ENCODE results near the gene LCA5.
"Not testable (repeated sequence)": the region's sequence is repeated elsewhere in the genome, so short reads cannot be mapped to it uniquely, and the experiment has no call there.

DNA sequence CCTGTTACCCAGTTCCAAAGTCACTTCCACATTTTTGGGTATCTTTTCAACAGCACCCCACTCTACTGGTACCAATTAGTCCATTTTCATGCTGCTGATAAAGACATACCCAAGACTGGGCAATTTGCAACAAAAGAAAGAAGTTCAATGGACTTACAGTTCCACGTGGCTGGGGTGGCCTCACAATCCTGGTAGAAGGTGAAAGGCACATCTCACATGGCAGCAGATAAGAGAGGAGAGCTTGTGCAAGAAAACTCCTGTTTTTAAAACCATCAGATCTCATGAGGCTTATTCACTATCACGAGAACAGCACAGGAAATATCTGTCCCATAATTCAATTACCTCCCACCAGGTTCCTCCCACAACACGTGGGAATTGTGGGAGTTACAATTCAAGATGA is 93.4 kb downstream of the LCA5 start:
- TF ChIP-seq, protein P1, sequence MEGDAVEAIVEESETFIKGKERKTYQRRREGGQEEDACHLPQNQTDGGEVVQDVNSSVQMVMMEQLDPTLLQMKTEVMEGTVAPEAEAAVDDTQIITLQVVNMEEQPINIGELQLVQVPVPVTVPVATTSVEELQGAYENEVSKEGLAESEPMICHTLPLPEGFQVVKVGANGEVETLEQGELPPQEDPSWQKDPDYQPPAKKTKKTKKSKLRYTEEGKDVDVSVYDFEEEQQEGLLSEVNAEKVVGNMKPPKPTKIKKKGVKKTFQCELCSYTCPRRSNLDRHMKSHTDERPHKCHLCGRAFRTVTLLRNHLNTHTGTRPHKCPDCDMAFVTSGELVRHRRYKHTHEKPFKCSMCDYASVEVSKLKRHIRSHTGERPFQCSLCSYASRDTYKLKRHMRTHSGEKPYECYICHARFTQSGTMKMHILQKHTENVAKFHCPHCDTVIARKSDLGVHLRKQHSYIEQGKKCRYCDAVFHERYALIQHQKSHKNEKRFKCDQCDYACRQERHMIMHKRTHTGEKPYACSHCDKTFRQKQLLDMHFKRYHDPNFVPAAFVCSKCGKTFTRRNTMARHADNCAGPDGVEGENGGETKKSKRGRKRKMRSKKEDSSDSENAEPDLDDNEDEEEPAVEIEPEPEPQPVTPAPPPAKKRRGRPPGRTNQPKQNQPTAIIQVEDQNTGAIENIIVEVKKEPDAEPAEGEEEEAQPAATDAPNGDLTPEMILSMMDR (IDR thresholded peaks at IDR 0.05; ENCODE audit: extremely low read depth in 1 of 2, insufficient read depth in 1 of 2, low read depth in 1 of 2, low read length in 2 of 2): not testable (repeated sequence)
- TF ChIP-seq POLR2AphosphoS5 (IDR thresholded peaks at IDR 0.05; ENCODE audit: insufficient read depth, low read depth, low read length); EZH2 (IDR thresholded peaks at IDR 0.05; ENCODE audit: borderline replicate concordance, low read depth, low read length, severe bottlenecking); POLR2A (IDR thresholded peaks at IDR 0.05; ENCODE audit: low read depth, low read length); JUN (IDR thresholded peaks at IDR 0.05; ENCODE audit: borderline replicate concordance, insufficient read depth, insufficient read length, low read depth); MYC (IDR thresholded peaks at IDR 0.05; ENCODE audit: low read depth, low read length); GATA2 (IDR thresholded peaks at IDR 0.05; ENCODE audit: insufficient read depth, insufficient read length, low read depth, low read length): not testable (repeated sequence)
- TF ChIP-seq, protein P2, sequence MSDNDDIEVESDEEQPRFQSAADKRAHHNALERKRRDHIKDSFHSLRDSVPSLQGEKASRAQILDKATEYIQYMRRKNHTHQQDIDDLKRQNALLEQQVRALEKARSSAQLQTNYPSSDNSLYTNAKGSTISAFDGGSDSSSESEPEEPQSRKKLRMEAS (IDR thresholded peaks at IDR 0.05; ENCODE audit: insufficient read depth, insufficient read length): not testable (repeated sequence)

All from endothelial cell of umbilical vein (primary cell).